ENCODE results near the gene UGT3A2. TPM values are rescaled to one million over a fixed set of nuclear protein-coding genes. Genes with fewer than 3 reads are reported as not detected.
"Not testable (repeated sequence)": the region's sequence is repeated elsewhere in the genome, so short reads cannot be mapped to it uniquely, and the experiment has no call there.

UGT3A2 gene
- total and polyA plus RNA-seq, 2 experiments from 2014 or later, result 17.2 to 27.0 TPM

DNA sequence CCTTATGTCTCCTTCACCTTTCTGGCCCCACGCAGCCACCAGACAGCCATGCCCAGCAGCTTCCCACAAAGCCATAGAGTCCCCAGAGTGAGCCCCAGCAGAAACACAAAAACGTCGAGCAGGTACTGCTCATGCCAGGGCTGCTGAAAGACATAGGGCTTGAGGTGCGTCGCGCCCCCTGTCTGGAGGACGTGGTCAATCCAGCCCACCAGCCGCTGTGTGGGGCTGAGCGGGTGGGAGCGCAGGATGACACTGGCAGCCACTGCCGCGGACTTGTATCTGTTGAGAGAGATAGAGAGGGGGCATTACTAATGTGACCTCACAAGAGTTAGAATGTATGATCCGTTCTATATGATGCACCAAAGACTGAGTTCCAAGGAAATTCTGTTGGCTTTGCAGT, 31.0 kb downstream of the UGT3A2 start:
- Mint-ChIP-seq H3K4me1 (peaks cover 2% of the 10 kb centered on the region), H3K36me3 (ENCODE audit: low read depth) (peaks cover 9% of the 10 kb centered on the region; the same call in 2 of the 3 replicates), H3K27ac (no peak overlapping the region), H3K27me3 (ENCODE audit: insufficient read depth, low read depth, poor library complexity) (peaks cover 3% of the 10 kb centered on the region), H3K9me3 (no peaks in the 10 kb centered on the region), H3K4me3 (no peak overlapping the region)
- Histone ChIP-seq H3K36me3 (ENCODE audit: insufficient read depth) (no peaks in the 10 kb centered on the region), H3K27ac (ENCODE audit: low read depth) (no peak overlapping the region), H3K4me3 (no peak overlapping the region), H3K4me2 (no peak overlapping the region), H2AFZ (no peak overlapping the region), H3F3A (replicated peaks; ENCODE audit: low read depth) (no peaks in the 10 kb centered on the region), H3K9me2 (ENCODE audit: insufficient read depth) (0 out of 2 replicates have a peak, but pooled peaks cover 4% of the 10 kb centered on the region), H3K27me3 (ENCODE audit: insufficient read depth) (no peaks in the 10 kb centered on the region), H3K79me2 (replicated peaks; ENCODE audit: insufficient read depth) (no peaks in the 10 kb centered on the region), H4K20me1 (replicated peaks; ENCODE audit: insufficient read depth) (no peaks in the 10 kb centered on the region; the same call in 1 of the 2 replicates), H3K4me1 (ENCODE audit: insufficient read depth) (peaks cover 2% of the 10 kb centered on the region; the same call in 1 of the 2 replicates)
- DNase-seq (ENCODE audit: low spot score) (peak; percentile 26), ATAC-seq (peak; percentile 54; the same call in 2 of the 3 replicates)
- TF ChIP-seq, protein P1, sequence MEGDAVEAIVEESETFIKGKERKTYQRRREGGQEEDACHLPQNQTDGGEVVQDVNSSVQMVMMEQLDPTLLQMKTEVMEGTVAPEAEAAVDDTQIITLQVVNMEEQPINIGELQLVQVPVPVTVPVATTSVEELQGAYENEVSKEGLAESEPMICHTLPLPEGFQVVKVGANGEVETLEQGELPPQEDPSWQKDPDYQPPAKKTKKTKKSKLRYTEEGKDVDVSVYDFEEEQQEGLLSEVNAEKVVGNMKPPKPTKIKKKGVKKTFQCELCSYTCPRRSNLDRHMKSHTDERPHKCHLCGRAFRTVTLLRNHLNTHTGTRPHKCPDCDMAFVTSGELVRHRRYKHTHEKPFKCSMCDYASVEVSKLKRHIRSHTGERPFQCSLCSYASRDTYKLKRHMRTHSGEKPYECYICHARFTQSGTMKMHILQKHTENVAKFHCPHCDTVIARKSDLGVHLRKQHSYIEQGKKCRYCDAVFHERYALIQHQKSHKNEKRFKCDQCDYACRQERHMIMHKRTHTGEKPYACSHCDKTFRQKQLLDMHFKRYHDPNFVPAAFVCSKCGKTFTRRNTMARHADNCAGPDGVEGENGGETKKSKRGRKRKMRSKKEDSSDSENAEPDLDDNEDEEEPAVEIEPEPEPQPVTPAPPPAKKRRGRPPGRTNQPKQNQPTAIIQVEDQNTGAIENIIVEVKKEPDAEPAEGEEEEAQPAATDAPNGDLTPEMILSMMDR (conservative IDR thresholded peaks at IDR 0.05; ENCODE audit: low read depth in 2 of 2), result peak in 1 of 2 experiments; percentile 46; a peak in 2 of 4 replicates
- TF ChIP-seq JUNB (IDR thresholded peaks at IDR 0.05; ENCODE audit: unreplicated experiment), result no peak

DNA sequence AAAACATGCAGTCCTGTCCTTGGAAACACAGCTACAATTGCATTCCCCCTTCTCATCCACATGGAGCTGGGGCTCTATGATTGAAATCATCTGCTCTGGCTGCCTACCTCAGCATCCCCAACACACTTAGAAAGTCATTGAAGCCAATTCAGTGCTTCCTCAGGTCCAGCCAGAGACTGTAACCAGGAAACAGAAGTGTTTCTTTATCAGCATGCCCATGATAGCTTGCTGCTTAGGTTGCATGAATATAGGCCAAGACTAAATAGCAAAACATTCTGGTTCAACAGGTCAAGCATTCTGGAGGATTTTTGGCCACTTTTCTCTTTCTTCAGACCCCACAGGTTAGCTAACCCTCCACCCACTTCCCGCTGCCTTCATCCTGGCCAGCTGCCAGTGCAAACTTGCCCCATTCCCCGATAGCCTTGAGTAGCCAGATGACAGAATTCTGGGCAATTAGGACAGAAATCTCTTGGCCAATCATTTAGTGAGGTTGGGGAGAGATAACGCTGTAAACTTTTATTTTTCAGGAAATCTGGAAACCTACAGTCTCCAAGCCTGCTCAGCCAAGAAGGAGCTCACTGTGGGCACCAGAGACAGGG, 32.0 kb downstream of the UGT3A2 start:
- not testable (repeated sequence) for H3K9me2 ChIP-seq (ENCODE audit: insufficient read depth); H3K4me3 Mint-ChIP-seq

DNA sequence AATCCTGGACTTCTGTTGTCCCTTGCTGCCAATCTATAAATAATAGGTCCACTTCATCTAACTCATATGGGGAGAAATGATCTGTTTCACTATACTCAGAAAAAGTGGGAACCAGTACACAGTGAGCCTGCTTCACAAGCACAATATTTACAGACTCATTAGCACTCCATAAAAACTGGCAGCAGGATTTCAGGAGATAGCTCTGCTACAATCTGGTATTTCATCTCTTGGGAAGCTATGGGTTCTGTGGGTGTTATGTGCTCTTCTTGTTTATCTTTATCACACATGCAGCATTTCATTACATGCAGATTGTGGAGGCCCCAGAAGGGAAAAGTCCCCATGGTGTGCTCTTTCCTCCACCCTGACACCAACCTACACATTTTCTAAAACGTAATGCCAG, 33.2 kb downstream of the UGT3A2 start:
- ATAC-seq (no peak), DNase-seq (ENCODE audit: low spot score) (no peak)
- Histone ChIP-seq H3K27me3 (ENCODE audit: insufficient read depth) (no peaks in the 10 kb centered on the region), H3K36me3 (ENCODE audit: insufficient read depth) (no peaks in the 10 kb centered on the region), H4K20me1 (replicated peaks; ENCODE audit: insufficient read depth) (no peaks in the 10 kb centered on the region; the same call in 1 of the 2 replicates), H3K9me2 (ENCODE audit: insufficient read depth) (0 out of 2 replicates have a peak, but pooled peaks cover 4% of the 10 kb centered on the region), H3K4me2 (no peak overlapping the region), H3K4me3 (no peak overlapping the region), H3K4me1 (ENCODE audit: insufficient read depth) (no peaks in the 10 kb centered on the region), H3K79me2 (replicated peaks; ENCODE audit: insufficient read depth) (no peaks in the 10 kb centered on the region), H3F3A (replicated peaks; ENCODE audit: low read depth) (no peaks in the 10 kb centered on the region), H2AFZ (no peak overlapping the region), H3K27ac (ENCODE audit: low read depth) (no peak overlapping the region)
- no peak overlapping the region for H3K27ac Mint-ChIP-seq
- peaks cover 5% of the 10 kb centered on the region; the same call in 2 of the 3 replicates for H3K9me3 Mint-ChIP-seq
- H3K4me3 Mint-ChIP-seq, result no peak overlapping the region
- H3K36me3 Mint-ChIP-seq (ENCODE audit: low read depth), result peaks cover 2% of the 10 kb centered on the region; the same call in 2 of the 3 replicates
- H3K27me3 Mint-ChIP-seq (ENCODE audit: insufficient read depth, low read depth, poor library complexity), result no peaks in the 10 kb centered on the region
- H3K4me1 Mint-ChIP-seq, result no peaks in the 10 kb centered on the region
- TF ChIP-seq, protein P1 (conservative IDR thresholded peaks at IDR 0.05; ENCODE audit: low read depth in 2 of 2), result no peak
- TF ChIP-seq, protein P2, sequence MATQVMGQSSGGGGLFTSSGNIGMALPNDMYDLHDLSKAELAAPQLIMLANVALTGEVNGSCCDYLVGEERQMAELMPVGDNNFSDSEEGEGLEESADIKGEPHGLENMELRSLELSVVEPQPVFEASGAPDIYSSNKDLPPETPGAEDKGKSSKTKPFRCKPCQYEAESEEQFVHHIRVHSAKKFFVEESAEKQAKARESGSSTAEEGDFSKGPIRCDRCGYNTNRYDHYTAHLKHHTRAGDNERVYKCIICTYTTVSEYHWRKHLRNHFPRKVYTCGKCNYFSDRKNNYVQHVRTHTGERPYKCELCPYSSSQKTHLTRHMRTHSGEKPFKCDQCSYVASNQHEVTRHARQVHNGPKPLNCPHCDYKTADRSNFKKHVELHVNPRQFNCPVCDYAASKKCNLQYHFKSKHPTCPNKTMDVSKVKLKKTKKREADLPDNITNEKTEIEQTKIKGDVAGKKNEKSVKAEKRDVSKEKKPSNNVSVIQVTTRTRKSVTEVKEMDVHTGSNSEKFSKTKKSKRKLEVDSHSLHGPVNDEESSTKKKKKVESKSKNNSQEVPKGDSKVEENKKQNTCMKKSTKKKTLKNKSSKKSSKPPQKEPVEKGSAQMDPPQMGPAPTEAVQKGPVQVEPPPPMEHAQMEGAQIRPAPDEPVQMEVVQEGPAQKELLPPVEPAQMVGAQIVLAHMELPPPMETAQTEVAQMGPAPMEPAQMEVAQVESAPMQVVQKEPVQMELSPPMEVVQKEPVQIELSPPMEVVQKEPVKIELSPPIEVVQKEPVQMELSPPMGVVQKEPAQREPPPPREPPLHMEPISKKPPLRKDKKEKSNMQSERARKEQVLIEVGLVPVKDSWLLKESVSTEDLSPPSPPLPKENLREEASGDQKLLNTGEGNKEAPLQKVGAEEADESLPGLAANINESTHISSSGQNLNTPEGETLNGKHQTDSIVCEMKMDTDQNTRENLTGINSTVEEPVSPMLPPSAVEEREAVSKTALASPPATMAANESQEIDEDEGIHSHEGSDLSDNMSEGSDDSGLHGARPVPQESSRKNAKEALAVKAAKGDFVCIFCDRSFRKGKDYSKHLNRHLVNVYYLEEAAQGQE (IDR thresholded peaks at IDR 0.05; ENCODE audit: unreplicated experiment), result no peak
- TF ChIP-seq ZNF331 (CRISPR knock-in tag; IDR thresholded peaks at IDR 0.05; ENCODE audit: low read depth), result no peak
- no peak for TF ChIP-seq EZH2 (IDR thresholded peaks at IDR 0.05; ENCODE audit: low read depth, unreplicated experiment)

More for the DNA sequence above, 32.0 kb downstream of the UGT3A2 start:
- not testable (repeated sequence) for H3K27ac Mint-ChIP-seq; H4K20me1 ChIP-seq (replicated peaks; ENCODE audit: insufficient read depth); DNase-seq (ENCODE audit: low spot score); H3K4me1 ChIP-seq (ENCODE audit: insufficient read depth); H3K36me3 ChIP-seq (ENCODE audit: insufficient read depth); H3K27me3 Mint-ChIP-seq (ENCODE audit: insufficient read depth, low read depth, poor library complexity); H3K79me2 ChIP-seq (replicated peaks; ENCODE audit: insufficient read depth); H3K4me1 Mint-ChIP-seq; H3K27me3 ChIP-seq (ENCODE audit: insufficient read depth); H3K27ac ChIP-seq (ENCODE audit: low read depth); ATAC-seq; H3K36me3 Mint-ChIP-seq (ENCODE audit: low read depth); H3K9me3 Mint-ChIP-seq; H3K4me3 ChIP-seq; H3F3A ChIP-seq (replicated peaks; ENCODE audit: low read depth); H2AFZ ChIP-seq; H3K4me2 ChIP-seq
